Osteocyte (in vitro differentiated cells): ENCODE results near the gene SLK. TPM values are rescaled to one million over a fixed set of nuclear protein-coding genes. Genes with fewer than 3 reads are reported as not detected.

Experiments used
- DNase-seq: peaks from one replicate; pipeline ENCODE4 v3.0.0; 2021; ENCODE audit warnings: mixed read lengths; ENCODE audit not compliant: unreplicated experiment; ENCODE audit errors: extremely low spot score
- H3K27ac Mint-ChIP-seq: one replicate; pipeline ENCODE4 v1.8.0; 2021; ENCODE audit warnings: mild to moderate bottlenecking, mixed read lengths; ENCODE audit not compliant: unreplicated experiment
- H3K27me3 Mint-ChIP-seq: one replicate; pipeline ENCODE4 v1.8.0; 2021; ENCODE audit warnings: mixed read lengths; ENCODE audit not compliant: unreplicated experiment
- H3K36me3 Mint-ChIP-seq: one replicate; pipeline ENCODE4 v1.8.0; 2021; ENCODE audit warnings: mixed read lengths; ENCODE audit not compliant: unreplicated experiment
- H3K4me1 Mint-ChIP-seq: one replicate; pipeline ENCODE4 v1.8.0; 2021; ENCODE audit warnings: mixed read lengths; ENCODE audit not compliant: unreplicated experiment
- H3K4me3 Mint-ChIP-seq: one replicate; pipeline ENCODE4 v1.8.0; 2021; ENCODE audit warnings: mild to moderate bottlenecking, moderate library complexity, mixed read lengths; ENCODE audit not compliant: unreplicated experiment
- H3K9me3 Mint-ChIP-seq: one replicate; pipeline ENCODE4 v1.8.0; 2021; ENCODE audit warnings: mixed read lengths; ENCODE audit not compliant: unreplicated experiment
- long read RNA-seq: library from polyadenylated mRNA; unstranded; transcript quantifications from one replicate; pipeline ENCODE4 v2.0.0, GENCODE V29; 2021
- total RNA-seq: library from RNA; stranded (reverse); gene quantifications from 2 replicates; pipeline ENCODE4 v1.2.1, GENCODE V29; 2021
- TF ChIP-seq, protein P1 (sequence below): fragments of 200-600 bp; sonication (generic); IDR thresholded peaks from 2 replicates; pipeline ENCODE4 v1.5.0; 2021; ENCODE audit warnings: antibody characterized with exemption, mild to moderate bottlenecking, moderate library complexity

The SLK gene
- 41.3 and 44.0 TPM in 2 replicates for total RNA-seq
- long read RNA-seq, partial matches to known transcripts = 34 of 37 reads
- long read RNA-seq, other reads (novel, unspliced or antisense) = 3 of 37 reads

- peak; percentile 96 for DNase-seq
- Mint-ChIP-seq H3K36me3 (no peaks in the 10 kb centered on the region), H3K27ac (peak within 1 kb of the TSS; percentile 94), H3K4me1 (peaks cover 43% of the 10 kb centered on the region), H3K9me3 (no peaks in the 10 kb centered on the region), H3K27me3 (no peaks in the 10 kb centered on the region), H3K4me3 (peak within 1 kb of the TSS; percentile 94)
- TF ChIP-seq, protein P1, sequence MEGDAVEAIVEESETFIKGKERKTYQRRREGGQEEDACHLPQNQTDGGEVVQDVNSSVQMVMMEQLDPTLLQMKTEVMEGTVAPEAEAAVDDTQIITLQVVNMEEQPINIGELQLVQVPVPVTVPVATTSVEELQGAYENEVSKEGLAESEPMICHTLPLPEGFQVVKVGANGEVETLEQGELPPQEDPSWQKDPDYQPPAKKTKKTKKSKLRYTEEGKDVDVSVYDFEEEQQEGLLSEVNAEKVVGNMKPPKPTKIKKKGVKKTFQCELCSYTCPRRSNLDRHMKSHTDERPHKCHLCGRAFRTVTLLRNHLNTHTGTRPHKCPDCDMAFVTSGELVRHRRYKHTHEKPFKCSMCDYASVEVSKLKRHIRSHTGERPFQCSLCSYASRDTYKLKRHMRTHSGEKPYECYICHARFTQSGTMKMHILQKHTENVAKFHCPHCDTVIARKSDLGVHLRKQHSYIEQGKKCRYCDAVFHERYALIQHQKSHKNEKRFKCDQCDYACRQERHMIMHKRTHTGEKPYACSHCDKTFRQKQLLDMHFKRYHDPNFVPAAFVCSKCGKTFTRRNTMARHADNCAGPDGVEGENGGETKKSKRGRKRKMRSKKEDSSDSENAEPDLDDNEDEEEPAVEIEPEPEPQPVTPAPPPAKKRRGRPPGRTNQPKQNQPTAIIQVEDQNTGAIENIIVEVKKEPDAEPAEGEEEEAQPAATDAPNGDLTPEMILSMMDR = no peak
These were observed at the start of gene SLK for GRCh38 chr10:103966671-103967447. Gene SLK (plus strand): TSS chr10:103967140. CDS start chr10:103967746, 606 bp downstream.

DNA sequence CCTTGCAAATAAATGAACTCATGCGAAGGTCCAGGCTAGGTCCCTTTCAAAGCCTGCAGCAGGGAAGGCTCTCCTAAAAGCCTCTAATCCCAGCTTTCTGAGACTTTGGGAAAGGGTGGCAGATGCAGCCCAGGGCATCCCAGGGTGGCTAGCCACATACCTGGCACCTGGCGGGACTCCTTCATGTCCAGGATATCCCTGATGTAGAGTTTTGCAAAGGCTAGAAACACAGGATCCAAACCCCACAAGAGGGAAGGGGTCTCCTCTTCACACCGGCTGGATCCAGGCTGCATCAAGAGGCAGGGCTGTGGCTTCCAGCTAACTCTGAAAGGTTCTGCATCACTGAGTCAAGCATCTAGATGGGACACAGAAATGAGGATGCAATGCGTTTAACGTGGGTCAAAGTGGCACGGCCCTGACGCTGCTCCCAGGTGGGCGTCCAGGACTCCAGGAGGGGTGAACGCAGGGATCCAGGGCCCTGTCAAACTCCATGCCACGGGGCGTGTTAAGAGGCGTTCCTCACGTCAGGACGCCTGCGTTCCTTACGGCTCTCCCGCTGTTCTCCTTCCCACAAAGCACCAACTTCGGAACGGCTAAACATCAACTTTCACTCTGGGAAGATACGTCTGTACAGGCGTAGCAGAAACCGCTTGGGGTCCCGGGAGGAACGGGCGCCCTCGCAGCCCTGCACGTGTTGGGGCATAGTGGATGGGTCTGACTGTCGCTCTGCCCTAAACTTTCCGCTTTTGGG lies 49.5 kb upstream of the SLK start:
- Mint-ChIP-seq H3K4me1 (peaks cover 44% of the 10 kb centered on the region), H3K9me3 (no peaks in the 10 kb centered on the region), H3K27ac (peak overlapping the region; percentile 98), H3K27me3 (no peaks in the 10 kb centered on the region), H3K36me3 (peaks cover 12% of the 10 kb centered on the region), H3K4me3 (peak overlapping the region; percentile 82)
- TF ChIP-seq, protein P1 = no peak
- DNase-seq = no peak

DNA sequence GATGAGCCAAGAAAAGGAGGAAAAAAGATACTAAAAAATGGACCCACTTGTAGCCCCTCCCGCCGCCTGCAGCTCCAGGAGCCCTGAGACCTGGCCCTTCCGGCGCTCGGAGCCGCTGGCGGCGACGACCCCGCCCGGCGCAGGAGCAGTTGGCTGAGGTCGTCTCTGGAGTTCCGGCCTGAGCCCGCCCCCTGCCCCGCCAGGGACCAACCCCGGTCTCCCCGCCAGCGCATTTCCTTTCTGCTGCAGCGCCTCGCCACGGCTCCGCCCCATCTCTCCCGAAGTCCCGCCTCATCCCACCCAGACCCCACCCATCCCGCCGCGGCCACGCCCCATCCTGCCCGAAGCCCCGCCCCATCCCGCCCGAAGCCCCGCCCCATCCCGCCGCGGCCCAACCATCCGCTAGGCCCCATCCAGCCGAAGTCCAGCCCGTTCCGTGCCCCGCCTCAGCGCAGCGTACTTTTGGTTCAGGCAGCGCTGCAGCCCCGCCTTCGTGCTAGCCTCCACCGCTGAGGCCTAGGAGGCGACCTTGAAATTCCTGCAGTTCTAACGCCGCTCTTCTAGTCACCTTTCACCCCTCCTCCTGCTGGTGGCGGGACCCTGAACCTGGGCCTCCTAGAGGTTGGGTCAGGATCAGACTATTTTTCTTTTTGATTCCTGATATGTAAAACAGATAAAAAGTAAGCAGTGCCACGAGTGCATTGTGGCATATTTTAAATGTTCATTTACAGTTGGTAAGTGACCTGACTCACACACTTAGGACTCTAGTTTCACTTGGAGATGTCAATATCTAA lies 48.7 kb upstream of the SLK start, which contains the start of gene STN1:
Gene STN1, minus strand, starts transcription at position 132 of the 794 bp plus-strand sequence. CDS start 590 bp downstream, outside the sequence.
- peaks cover 37% of the 10 kb centered on the region for H3K4me1 Mint-ChIP-seq

DNA sequence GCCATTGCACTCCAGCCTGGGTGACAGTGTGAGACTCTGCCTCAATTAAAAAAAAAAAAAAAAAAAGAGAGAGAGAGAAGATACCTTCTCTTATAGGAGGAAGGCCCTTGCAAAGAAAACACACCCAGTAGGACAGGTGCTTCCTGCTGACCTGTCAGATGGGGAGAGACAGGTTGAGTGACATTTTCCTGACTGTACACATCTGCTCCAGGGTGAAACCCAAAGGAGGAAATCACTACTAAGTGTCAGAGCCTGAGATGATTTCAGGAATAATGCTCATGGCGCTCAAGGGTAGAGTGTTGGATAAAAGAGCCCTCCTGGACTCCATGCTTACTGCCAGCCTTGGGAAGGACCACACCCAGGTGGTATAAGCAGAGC lies 47.3 kb upstream of the SLK start:
- Mint-ChIP-seq H3K4me3 (no peak overlapping the region), H3K27ac (no peak overlapping the region), H3K4me1 (peaks cover 31% of the 10 kb centered on the region), H3K9me3 (no peaks in the 10 kb centered on the region), H3K36me3 (peaks cover 5% of the 10 kb centered on the region), H3K27me3 (no peaks in the 10 kb centered on the region)
- no peak for DNase-seq
- TF ChIP-seq, protein P1 = no peak

More for the DNA sequence above, 48.7 kb upstream of the SLK start, which contains the start of gene STN1:
- peak; percentile 99 for DNase-seq
- H3K36me3 Mint-ChIP-seq = peaks cover 7% of the 10 kb centered on the region
- H3K27ac Mint-ChIP-seq = peak within 1 kb of the TSS; percentile 98
- no peaks in the 10 kb centered on the region for H3K27me3 Mint-ChIP-seq
- TF ChIP-seq, protein P1 = peak; percentile 8
- peak within 1 kb of the TSS; percentile 82 for H3K4me3 Mint-ChIP-seq
- no peaks in the 10 kb centered on the region for H3K9me3 Mint-ChIP-seq
